Measurements from ENCODE around the gene PRKCZ.
"Not testable (repeated sequence)": the region's sequence is repeated elsewhere in the genome, so short reads cannot be mapped to it uniquely, and the experiment has no call there.

Gene PRKCZ

DNA sequence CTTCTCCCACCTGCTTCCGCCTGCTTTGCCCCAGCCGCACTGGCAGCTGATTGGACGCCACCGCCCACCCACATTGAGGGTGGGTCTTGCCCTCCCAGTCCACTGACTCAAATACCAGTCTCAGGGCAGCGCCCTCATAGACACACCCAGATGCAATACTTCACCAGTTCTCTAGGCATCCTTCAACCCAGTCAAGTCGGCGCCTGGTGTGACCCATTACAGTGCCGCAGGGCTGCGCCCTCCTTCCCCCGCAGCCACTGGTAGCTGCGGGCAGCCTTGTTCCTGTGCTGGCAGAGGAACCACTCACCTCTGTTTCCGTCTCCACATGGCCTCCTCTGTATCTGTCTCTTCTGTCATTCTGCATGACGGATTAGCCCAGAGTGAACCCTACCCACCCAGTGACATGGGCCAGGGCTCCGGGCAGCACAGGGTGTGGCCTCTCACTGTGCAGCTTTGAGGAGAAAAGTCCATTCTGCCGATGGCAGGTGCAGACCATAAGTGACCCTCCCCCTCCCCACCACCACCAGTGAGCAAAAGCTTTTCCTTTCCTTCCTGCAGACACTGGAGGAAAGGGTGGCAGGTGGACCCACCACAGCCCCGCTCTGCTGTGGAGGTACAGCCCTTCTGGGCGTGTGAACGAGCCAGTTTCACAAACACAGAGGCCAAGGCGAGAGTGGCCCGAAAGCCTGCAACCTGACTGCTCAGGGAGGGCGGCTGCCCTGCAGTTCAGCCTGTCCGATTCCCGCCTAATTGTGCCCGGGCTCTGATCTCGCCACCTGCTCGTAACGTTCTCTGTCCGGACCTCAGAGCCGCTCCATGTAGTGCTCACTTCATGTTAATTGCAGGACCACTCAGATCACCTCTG is 87.3 kb downstream of the PRKCZ start:
- DNase-seq: no peak

DNA sequence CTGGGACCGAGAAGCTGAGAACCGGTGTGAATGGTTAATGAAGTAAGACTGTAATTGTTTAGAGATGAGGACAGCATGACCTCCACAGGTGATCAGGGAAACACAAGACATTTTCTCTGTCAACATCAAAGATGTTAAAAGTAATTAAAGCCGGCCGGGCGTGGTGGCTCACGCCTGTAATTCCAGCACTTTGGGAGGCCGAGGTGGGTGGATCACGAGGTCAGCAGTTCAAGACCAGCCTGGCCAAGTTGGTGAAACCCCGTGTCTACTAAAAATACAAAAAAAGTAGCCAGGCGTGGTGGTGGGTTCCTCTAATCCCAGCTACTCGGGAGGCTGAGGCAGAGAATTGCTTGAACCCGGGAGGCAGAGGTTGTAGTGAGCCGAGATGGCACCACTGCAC is 88.9 kb downstream of the PRKCZ start:
- not testable (repeated sequence) for DNase-seq

DNA sequence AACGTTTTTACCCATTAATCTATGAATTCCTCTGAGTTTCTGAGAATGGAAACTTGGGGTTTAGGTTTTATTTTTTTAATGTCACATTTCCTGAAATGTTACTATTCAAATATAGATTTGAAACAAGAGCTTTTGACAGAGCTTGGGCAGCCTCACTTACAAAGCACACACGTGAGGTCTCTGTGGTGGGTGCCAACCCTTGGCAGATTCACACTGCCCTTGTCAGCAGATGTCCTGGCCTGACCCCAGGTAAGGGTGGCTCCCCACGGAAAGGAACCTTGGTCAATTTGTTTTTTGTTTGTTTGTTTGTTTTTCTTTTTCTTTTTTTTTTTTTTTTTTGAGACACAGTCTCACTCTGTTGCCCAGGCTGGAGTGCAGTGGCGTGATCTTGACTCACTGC is 90.8 kb downstream of the PRKCZ start:
- no peak for DNase-seq

DNA sequence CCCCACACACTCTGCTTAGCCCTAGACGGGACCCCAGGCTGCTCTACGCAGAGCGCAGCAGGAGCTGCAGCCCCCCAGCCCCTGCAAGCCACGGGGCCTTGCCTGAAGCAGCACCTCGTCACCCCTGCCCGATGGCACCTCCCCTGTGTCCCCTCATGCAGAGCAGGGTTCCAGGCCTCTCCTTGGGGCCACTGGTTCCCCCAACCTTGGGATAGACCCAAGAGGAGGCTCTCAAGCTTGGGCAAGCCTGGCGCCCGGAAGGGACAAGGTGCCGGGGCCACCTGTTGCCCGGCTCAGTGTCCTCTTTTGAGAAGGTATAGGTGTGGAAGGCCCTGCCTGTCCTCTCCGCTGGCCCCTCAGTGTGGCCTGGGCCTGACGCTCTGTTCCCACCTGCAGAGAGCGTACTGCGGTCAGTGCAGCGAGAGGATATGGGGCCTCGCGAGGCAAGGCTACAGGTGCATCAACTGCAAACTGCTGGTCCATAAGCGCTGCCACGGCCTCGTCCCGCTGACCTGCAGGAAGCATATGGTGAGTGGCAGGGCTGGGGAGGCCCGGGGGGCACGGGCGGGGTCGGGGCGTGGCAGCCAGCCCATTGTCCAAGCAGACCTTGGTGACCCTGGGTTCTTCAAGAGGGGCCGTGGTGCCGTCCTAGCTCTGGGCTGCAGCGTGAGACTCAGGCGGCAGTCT is 93.7 kb downstream of the PRKCZ start:
- no peak for DNase-seq

DNA sequence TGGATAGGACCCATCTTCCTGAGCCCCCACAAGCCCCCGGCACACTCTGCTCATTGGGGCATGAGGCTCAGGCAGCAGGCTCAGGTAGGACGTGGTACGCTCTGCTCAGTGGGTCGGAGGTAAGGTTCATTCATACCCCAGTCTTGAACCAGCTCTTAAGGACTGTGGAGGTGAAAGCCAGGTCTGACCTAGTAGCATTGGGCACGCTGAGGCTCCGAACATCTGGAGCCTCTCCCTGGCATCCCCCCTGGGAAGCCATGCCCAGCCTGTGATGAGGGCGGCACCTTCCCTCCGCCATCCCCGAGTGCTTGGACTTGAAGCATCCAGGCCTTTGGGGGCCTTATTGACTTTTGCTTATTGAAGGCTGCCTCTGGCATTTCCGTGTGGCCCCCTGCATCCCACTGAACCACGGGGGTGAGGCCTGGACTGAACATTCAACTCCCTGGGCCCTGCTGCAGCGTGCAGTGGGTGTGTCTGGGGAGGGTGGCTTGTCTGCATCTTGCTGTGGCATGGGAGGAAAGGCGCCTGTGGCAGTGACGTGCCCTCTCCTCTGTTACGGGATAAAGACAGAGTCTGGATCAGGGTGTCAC is 94.4 kb downstream of the PRKCZ start:
- DNase-seq: no peak

DNA sequence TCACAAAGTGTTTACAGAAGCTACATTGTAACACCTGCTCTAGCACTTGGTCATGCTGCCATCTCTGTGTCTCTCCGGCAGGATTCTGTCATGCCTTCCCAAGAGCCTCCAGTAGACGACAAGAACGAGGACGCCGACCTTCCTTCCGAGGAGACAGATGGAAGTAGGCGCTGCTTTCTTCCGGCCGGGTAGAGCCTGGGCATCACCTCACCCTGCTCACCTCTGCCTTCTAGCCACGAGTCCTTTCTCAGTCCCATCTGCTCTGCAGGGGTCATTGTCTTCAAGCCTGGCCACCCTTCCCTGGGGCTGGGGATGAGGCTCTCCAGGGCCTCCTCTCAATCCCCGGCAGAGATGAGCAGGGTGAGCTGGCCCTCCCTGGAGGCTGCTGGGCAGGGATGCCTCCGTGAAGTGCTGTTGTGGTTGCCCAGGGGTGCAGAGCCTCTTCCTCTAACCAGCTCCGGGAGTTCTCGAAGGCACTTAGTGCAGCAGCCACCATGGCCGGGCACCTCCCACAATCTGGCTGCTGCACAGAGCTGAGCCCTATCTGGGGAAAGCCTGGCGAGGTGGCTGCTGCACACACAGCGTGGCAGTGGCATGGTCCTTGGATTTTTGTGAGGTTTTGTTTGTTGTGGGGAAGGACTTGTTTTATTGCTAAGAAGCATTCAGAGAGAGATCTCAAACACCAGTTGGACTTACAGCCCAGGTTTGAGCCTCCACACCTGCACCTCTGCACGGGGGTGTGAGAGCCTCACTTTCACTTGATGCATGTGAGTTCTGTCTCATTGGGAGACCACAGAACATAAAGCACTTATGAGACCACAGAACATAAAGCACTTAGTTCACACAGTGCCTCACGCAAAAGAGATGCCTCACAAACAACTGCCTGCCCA is 96.0 kb downstream of the PRKCZ start:
- DNase-seq: no peak

DNA sequence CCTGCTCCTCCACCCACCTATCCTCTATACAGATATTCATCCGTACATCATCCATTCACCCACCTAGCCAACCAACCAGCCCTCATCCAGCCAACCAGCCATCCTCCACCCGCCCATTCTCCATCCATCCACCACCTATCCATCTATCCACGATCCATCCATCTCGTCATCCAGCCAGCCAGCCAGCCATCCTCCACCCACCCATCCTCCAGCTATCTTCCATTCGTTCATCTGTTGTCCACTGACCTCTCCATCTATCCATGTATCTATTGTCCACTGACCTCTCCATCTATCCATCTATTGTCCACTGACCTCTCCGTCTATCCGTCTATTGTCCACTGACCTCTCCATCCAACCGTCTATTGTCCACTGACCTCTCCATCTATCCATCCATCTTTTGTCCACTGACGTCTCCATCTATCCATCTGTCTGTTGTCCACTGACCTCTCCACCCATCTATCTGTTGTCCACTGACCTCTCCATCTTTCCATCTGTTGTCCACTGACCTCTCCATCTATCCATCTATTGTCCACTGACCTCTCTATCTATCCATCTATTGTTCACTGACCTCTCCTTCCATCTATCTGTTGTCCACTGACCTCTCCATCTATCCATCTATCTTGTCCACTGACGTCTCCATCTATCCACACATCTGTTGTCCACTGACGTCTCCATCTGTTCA is 96.8 kb downstream of the PRKCZ start:
- no peak for DNase-seq

DNA sequence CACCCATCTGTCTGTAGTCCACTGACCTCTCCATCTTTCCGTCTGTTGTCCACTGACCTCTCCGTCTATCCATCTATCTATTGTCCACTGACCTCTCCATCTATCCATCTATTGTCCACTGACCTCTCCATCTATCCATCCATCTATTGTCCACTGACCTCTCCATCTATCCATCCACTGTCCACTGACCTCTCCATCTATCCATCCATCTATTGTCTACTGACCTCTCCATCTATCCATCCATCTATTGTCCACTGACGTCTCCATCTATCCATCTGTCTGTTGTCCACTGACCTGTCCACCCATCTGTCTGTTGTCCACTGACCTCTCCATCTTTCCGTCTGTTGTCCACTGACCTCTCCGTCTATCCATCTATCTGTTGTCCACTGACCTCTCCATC is 97.7 kb downstream of the PRKCZ start:
- not testable (repeated sequence) for DNase-seq

DNA sequence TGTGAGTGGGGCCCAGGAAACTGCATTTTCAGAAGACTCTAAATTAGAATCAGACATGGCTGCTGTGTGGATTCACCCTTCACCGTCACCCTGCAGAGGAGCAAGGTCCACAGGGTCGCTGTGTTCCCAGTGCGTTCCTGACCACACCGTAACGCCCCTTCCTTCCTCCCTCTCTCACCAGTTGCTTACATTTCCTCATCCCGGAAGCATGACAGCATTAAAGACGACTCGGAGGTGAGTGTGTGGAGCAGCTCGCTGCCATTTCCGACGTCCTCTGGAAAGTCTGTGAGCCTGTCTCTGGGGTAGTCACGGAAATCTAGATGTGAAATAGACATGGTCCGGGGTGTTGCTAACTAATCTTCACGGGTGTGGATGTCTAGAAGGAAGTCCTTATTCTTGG is 98.5 kb downstream of the PRKCZ start:
- no peak for DNase-seq

DNA sequence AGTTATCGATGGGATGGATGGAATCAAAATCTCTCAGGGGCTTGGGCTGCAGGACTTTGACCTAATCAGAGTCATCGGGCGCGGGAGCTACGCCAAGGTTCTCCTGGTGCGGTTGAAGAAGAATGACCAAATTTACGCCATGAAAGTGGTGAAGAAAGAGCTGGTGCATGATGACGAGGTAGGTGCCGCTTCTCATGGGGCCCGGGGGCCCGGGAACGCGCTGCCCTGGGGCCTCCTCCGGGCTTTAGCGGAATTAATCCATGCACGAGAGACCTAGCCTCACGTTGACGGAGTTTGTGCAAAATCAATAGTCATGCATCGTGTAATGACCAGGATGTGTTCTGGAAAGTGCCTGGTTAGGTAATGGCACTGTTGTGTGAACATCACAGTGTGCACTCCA is 100.6 kb downstream of the PRKCZ start:
- no peak for DNase-seq

DNA sequence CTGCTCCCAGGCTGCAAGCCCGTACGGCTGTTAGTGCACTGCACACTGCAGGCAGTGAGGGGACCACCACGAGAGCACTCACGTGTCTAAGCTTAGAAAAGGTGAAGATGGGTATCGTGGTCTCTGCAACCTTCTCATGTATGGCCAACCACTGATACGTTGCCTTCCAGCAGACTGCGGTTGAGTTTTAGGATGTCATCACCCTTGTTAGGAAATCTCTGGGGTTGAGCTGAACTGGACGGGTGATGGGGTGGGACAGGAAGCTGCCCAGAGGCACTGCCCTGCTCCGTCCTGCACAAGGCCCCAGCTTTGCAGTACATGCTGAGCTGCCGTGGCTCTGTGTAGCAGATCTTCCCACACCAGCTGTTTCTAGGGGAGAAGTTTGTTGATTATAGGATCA is 101.0 kb downstream of the PRKCZ start:
- no peak for DNase-seq

DNA sequence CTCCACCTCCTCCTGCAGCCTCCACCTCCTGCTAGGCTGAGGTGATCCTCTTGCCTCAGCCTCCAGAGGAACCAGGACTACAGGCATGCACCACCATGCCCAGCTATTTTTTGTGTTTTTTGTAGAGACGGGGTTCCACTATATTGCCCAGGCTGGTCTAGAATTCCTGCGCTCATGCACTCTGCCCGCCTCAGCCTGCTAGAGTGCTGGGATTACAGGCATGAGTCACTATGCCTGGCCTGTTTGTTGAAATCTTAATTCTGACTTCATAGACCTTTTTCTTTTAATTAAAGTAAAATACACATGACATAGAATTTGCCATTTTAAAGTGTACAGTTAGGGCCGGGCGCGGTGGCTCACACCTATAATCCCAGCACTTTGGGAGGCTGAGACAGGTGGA is 101.7 kb downstream of the PRKCZ start:
- no peak for DNase-seq

DNA sequence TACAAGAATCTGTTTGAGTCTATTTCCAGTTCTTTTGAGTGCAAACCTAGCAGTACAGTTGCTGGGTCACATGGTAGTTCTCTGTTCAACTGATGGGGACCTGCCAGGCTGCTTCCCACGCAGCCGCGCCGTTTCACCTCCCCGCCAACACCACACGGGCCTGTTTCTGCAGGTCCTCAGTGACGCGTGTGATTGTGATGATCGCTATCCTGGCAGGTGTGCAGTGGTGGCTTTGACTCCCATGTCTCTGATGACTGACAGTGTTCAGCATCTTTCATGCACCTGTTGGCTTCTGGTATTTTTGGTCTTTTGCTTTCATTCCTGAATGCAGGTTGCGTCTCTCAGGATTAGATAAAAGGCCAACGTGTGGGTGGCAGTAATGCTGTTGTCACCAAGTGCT is 102.7 kb downstream of the PRKCZ start:
- no peak for DNase-seq

DNA sequence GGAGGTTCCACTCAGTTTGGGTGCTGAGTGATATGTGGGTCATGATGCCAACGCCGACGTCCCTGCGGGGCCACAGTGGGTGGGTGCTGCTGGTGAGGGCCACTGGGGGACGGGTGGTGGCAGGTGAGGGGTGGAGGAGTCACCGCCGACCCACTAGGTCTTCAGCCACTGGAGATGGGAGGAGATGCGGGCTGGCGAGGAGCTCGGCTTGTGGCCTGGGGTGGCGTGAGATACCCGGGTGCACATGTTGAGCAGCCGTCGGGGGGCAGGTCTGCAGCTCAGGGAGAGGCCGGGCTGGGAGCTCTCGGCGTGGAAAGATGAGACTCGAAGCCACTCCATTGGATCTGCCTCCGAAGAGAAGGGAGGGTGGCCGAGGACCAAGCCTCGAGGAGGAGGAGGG is 103.8 kb downstream of the PRKCZ start:
- no peak for DNase-seq

DNA sequence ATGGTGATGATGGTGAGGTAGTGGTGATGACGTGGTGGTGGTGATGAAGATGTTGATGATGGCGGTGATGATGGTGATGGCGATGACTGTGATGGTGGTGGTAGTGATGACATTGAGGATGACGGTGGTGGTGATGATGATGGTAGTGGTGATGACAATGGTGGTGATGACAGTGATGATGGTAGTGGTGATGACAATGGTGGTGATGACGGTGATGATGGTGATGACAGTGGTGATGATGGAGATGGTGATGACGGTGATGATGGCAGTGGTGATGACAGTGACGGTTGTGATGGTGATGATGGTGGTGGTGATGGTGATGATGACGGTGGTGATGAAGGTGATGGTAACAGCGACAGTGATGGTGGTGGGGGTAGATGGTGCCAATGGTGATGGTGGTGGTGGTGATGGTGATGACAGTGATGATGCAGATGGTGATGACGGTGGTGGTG is 105.0 kb downstream of the PRKCZ start:
- DNase-seq: no peak

DNA sequence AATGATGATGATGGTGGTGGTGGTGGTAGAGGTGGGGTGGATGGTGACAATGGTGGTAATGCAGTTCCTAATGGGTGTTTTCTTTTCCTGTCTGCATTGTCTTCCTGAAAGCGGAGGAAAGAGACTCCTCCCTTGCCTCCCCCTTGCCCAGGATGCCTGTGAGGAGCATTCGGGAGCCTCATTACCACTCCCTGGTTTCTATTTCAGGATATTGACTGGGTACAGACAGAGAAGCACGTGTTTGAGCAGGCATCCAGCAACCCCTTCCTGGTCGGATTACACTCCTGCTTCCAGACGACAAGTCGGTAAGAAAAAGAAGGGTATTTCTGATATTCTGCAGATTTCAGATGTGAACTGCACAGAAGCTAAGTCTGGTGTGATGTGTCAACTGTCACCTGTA is 105.6 kb downstream of the PRKCZ start:
- no peak for DNase-seq

DNA sequence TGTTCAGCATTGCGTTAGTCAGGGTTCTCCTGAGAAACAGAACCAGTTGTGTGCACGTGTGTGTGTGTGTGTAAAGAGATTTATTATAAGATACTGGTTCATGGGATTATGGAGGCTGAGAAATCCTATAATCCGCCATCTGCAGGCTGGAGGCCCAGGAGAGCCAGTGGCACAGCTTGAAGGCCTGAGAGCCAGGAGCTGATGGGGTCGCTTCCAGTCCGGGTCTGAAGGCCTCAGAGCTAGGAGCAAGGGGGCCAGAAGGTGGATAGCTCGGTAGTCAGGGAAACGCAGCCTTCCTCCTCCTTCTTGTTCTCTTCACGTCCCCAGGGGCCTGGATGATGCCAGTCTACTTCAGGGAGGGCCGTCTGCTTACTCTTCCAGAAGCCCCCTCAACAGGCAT is 106.7 kb downstream of the PRKCZ start:
- no peak for DNase-seq

DNA sequence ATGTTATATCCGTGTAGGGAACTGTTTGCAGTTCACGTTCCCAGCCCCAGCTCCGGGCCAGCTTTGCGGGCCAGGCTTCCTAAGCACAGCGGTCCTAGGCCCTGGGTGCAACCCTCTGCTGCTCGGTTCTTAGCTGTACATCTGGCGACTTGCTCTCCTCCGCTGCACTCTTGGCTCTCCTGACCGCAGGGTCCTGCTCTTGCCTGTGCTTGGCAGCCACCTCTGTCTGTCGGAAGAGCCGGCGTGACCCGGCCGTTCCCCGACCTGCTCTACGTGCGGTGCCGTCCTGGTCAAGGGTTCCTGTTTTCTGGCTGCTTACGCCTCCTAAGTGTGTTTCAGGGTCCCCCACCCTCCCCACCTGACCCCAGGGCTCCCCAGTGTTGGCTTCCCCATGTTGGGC is 107.6 kb downstream of the PRKCZ start:
- DNase-seq: no peak

DNA sequence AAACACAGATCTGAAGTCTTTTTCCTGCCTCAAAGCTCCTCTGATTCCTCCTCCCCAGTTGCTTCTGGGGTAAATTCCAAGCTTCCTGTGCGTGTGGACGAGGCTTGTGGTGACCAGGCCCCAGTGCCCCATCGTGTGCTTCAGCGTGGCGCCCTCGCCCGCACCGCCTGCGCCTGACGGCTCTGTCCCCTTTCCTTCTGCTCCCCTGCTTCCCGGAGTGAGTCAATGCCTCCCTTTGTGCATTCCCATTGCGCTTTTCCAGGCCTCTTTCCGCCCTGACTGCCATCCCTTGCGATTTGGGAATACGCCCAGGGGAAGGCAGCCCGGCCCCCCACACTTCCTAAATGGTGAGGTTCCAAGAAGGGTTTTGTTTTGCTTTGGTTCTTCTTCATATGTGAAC is 108.1 kb downstream of the PRKCZ start:
- DNase-seq: no peak

DNA sequence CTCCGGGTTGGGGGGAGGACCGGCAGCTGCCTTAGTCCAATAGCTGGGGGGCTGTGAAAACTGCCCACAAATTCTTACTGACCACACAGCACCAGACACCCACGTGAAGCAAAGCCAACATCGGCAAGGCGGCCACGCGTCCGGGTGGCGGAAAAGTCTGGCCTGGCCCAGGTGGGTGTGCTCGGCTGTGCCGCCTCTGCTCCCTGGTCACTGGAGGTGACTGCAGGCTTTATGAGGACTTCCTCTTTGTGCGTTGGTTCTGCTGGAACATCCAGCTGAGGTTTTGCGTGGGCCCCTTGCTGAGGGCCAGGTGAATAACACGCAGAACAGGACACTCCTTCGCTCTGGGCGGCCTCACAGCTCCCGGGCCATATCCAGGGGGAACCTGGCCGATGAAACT is 108.9 kb downstream of the PRKCZ start:
- no peak for DNase-seq

DNA sequence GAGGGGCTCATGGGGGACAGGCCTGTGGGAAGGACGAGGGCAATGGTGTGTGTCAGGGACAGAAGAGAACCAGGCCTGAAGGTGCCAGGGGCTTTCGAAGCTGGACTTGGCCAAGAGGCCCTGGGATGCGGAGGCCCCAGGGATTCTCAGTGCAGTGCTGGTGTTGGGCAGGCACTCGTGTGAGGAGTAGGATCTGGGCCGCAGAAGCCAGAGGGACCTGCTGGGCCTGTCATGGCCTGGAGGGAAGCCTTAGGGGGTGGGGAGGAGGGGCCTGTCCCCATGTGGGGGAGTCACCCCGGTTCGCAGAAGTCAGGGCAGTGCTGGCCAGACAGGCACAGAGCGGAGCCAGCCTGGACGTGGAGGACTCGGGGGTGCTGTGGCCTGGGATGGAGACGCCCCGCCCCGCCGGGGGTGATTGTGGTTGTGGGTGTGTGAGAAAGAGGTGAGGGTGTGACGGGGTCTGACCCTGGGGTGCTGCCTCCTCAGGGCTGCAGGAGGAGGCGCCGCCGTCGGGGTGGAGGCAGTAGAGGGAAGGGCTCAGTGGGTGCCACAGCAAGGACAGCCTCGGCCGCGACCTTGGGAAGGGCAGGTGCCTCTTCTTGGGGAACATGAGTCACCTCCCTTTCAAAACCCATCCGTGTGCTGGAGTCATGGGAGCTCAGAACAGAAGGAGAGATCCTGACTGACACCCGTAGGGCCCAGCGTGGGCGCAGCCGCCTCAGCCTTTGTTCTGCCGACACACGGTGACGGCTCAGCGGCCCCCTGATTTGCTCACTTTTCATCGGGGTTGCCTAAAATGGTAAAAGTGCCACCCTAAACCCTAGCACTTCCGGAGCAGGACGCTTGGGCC is 110.5 kb downstream of the PRKCZ start:
- no peak for DNase-seq

DNA sequence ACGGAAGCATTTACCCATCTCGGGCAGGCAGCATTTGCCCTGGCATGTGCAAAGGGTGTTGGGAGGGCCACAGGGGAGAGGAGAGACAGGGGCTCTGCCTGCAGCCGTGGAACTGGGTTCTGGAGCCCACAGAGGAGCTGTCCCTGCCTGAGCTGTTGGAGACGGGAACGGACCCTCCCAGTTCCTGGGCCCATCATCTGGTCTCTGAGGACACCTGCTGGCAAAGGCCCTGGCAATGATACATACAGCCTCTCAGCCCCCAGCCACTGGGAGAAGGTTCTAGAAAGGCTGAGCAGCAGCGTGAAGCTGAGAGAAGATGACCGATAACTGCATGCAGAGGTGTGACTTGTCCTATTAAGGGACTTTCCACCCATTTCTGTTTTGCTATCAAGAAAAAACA is 113.0 kb downstream of the PRKCZ start:
- DNase-seq: peak; percentile 6

All from OCI-M1 (cell line).